ENCODE data around the gene SELENON. TPM values are rescaled to one million over a fixed set of nuclear protein-coding genes. Genes with fewer than 3 reads are reported as not detected.

Gene SELENON
- total RNA-seq, 1 donor = 33.7 TPM

- H3K79me2 ChIP-seq (ENCODE audit: insufficient read depth, low read length) = peaks cover 14% of the 10 kb centered on the region
- H2AFZ ChIP-seq (ENCODE audit: low read length) = no peak overlapping the region
- no peaks in the 10 kb centered on the region for H3K9me3 ChIP-seq (ENCODE audit: low read depth, low read length)
- TF ChIP-seq CTCF (IDR thresholded peaks at IDR 0.05; ENCODE audit: extremely low read depth, low read depth, low read length) = no peak
- H3K4me1 ChIP-seq (ENCODE audit: insufficient read depth, low read length) = peaks cover 8% of the 10 kb centered on the region
- H3K36me3 ChIP-seq (ENCODE audit: insufficient read depth, low read length) = no peaks in the 10 kb centered on the region
- no peak overlapping the region for H3K27ac ChIP-seq (ENCODE audit: low read depth, low read length)
- H3K4me3 ChIP-seq (ENCODE audit: insufficient read depth, low read length) = no peak overlapping the region
- no peaks in the 10 kb centered on the region for H4K20me1 ChIP-seq (ENCODE audit: insufficient read depth, low read length)
- no peaks in the 10 kb centered on the region for H3K27me3 ChIP-seq (ENCODE audit: insufficient read depth, low read length)
- no peak overlapping the region for H3K4me2 ChIP-seq (ENCODE audit: insufficient read depth, low read length)
- DNase-seq (ENCODE audit: insufficient read length, low spot score, missing footprints) = no peak
Measured at GRCh38 chr1:25856856-25857255, 56.9 kb downstream of the SELENON start.

DNA sequence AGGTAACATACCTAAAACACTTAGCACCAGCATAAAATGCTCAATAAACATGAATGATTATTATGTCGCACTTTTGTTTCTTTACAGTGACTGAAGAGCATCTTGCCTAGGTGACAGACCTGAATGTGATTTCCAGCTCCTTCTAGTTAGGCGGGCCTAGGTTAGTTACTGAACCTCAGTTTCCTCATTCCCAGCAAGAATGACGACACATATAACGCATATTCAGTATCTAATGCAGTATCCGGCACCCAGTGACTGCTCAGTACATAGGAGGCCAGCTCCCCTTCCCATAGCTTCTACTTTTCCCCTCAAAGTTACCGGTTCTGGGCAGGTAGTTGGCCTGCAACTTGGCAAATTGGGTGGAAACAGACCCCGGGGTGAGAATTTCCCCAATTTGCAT lies 58.5 kb downstream of the SELENON start:
- H3K4me3 ChIP-seq (ENCODE audit: insufficient read depth, low read length) = peak overlapping the region; percentile 88
- peaks cover 13% of the 10 kb centered on the region for H3K79me2 ChIP-seq (ENCODE audit: insufficient read depth, low read length)
- no peaks in the 10 kb centered on the region for H3K9me3 ChIP-seq (ENCODE audit: low read depth, low read length)
- no peaks in the 10 kb centered on the region for H3K27me3 ChIP-seq (ENCODE audit: insufficient read depth, low read length)
- H4K20me1 ChIP-seq (ENCODE audit: insufficient read depth, low read length) = no peaks in the 10 kb centered on the region
- no peak for DNase-seq (ENCODE audit: insufficient read length, low spot score, missing footprints)
- peaks cover 8% of the 10 kb centered on the region for H3K4me1 ChIP-seq (ENCODE audit: insufficient read depth, low read length)
- H3K36me3 ChIP-seq (ENCODE audit: insufficient read depth, low read length) = peaks cover 11% of the 10 kb centered on the region
- H3K4me2 ChIP-seq (ENCODE audit: insufficient read depth, low read length) = peak overlapping the region; percentile 99
- TF ChIP-seq CTCF (IDR thresholded peaks at IDR 0.05; ENCODE audit: extremely low read depth, low read depth, low read length) = no peak
- H3K27ac ChIP-seq (ENCODE audit: low read depth, low read length) = no peak overlapping the region
- peak overlapping the region; percentile 98 for H2AFZ ChIP-seq (ENCODE audit: low read length)

DNA sequence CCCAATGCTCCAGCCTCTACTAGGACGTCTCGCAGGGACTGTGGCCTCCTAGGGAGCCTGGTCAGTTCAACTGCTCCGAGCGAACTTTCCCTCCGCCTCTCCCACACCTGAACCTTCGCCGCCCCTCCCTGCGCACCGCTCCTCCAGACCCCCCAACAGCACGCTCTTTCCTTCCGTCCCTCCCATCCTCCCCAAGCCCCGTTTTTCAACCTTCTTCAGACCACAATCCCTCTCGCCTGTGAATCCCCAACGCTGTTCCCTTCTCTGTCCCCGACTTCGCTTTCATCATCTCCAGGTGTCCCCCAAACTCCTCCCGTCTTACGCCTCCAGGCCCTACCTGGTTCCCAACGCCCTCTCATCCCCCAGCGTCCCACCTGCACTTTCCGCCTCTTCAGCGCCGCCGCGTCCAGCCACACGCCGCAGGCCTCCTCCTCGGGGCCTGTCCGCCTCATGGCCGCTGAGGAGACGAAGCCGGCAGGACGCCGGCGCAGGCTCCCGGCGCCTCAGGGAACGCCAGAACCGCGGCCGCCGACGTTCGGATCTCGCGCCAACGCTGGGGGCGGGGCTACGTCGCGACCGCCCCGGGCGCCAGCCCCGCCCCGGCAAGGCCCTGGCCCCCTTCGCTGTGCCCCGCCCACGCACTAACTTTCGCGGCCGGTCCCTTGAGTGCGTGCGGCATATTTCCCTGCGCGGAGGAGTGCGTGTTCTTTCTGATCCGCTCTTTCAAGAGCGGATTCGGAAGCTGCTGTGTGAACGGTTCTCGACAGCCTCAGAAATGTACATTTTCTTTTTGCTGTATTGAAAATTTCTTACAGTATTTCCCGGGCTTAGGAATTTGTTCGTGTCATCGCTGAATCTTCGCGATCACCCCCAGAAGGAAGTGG lies 59.2 kb downstream of the SELENON start, which contains the start of gene AUNIP:
Gene AUNIP (minus strand): TSS at position 552 of the 884 bp plus-strand sequence. CDS start 100 bp downstream, at position 452.
- Histone ChIP-seq H2AFZ (ENCODE audit: low read length) (peak within 1 kb of the TSS; percentile 98), H3K9me3 (ENCODE audit: low read depth, low read length) (no peaks in the 10 kb centered on the region), H3K4me3 (ENCODE audit: insufficient read depth, low read length) (peak within 1 kb of the TSS; percentile 88), H3K79me2 (ENCODE audit: insufficient read depth, low read length) (peaks cover 10% of the 10 kb centered on the region), H3K4me2 (ENCODE audit: insufficient read depth, low read length) (peak within 1 kb of the TSS; percentile 99), H3K27me3 (ENCODE audit: insufficient read depth, low read length) (no peaks in the 10 kb centered on the region), H4K20me1 (ENCODE audit: insufficient read depth, low read length) (no peaks in the 10 kb centered on the region), H3K4me1 (ENCODE audit: insufficient read depth, low read length) (peaks cover 8% of the 10 kb centered on the region), H3K27ac (ENCODE audit: low read depth, low read length) (peak within 1 kb of the TSS; percentile 97), H3K36me3 (ENCODE audit: insufficient read depth, low read length) (peaks cover 15% of the 10 kb centered on the region)
- no peak for TF ChIP-seq CTCF (IDR thresholded peaks at IDR 0.05; ENCODE audit: extremely low read depth, low read depth, low read length)
- peak; percentile 98 for DNase-seq (ENCODE audit: insufficient read length, low spot score, missing footprints)
